GM18867 (cell line): ENCODE measurements around the gene GRM4.

Experiments
- ATAC-seq: cut with Tn5 transposase; IDR thresholded peaks from one replicate; pipeline ENCODE4 v1.9.1; 2021; ENCODE audit warnings: mild to moderate bottlenecking, moderate library complexity; ENCODE audit not compliant: unreplicated experiment

GRM4 gene

DNA sequence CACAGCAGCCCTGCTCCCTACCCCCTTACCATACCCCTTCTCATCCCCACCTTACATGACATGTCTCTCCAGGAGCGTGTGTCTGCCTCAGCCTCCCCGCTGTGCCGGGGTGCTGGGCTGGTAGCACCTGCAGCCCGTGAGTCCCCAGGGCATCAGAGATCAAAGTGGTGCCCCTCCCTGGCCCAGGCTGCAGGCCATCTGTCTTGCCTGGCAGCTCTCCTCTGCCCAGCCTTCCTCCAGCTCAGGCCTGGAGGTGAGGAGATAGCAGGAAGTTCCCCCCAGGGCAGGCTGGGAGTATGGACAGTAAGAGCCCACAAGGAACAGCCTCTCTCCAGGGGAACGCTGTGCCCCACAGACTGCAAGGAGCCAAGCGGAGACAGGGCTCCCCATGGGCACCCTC is 35.3 kb downstream of the GRM4 start:
- no peak for ATAC-seq

DNA sequence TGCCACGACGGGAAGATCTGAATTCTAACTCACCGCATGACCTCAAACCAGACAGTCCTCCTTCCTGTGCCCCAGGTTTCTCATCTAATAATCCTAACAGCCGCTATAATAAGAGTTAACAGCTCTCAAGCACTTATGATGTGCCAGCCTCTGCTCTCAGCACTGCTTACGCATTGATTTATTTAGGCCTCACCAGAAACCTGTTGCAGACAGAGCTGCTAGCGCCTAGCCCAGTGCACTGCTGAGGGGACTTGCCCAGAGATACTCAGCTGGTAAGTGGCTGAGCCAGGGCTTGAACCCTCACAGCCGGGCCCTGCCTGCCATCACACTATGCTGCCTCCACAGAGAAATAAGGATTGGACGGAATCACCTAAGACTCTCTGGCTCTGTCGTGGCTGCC is 37.7 kb downstream of the GRM4 start:
- no peak for ATAC-seq

DNA sequence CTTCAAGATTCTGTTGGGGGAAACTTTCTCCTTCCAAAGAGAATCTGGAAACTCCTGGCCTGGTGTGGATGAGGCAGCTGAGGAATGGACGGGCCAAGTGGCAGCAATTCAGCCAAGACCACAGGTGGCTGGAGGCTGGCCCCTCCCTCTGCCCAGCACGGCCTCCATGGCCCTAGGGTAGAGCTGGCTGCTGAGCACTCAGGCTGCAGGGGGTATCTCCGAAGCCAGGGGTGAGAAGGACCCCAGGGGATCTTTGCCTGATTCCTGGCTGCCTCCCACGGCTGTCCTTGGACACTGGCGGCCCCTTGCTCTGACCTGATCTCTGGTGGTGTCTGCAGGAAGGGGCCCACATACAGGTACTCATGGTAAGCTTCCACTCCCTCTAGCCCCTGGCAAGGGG is 39.0 kb downstream of the GRM4 start:
- no peak for ATAC-seq

DNA sequence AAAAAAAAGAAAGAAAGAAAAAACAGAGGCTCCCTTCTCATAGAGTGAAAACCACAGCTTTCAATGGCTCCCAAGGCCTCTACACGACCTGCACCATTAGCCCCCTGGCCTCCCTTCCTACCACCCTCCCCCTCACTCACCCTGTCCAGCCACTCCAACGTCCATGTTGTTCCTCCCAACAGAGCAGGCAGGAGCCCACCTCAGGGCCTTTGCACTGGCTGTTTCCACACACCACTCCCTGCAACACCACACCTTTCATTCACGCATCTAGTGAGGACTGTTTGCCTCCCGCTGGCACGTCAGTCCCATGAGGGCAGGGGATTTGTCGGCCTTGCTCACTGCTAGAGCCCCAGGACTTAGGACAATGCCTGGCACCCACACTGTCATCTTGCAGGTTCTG is 39.5 kb downstream of the GRM4 start:
- no peak for ATAC-seq

DNA sequence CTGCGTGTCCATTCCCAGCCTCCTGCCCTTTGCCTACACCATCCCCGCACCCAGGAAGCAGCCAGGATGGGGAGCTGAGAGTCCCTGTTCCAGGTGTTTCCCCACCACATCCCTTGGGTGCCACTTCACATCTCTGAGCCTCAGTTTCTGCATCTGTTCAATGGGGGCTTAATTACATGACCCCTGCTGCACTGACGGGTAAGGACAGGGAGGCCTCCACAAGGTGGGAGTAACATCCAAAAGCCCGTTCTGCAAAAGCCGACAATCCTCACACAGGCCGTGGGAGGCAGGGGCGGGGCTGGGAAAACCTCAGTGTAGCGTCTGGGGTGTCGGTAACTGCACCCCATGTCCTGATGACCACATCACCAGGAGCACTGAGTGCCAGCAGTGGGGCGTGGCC is 41.3 kb downstream of the GRM4 start:
- no peak for ATAC-seq

DNA sequence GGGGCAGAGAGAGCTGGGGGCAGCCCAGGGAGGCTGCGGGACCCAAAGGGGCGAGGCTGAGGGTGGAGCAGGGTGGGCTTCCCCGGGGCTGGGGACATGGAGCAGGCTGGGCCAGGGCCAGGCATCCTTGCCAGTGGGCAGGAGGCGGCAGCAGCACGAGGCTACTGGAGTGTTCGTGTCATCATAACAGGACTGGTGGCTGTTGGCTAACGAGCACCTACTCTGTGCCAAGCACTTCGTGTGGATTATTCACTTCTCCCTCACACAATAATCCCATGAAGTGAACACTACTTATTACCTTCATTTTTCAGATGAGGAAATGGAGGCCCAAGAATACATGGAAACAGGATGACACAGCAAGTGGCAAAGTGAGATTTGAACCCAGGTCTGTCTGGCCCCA is 41.7 kb downstream of the GRM4 start:
- no peak for ATAC-seq

DNA sequence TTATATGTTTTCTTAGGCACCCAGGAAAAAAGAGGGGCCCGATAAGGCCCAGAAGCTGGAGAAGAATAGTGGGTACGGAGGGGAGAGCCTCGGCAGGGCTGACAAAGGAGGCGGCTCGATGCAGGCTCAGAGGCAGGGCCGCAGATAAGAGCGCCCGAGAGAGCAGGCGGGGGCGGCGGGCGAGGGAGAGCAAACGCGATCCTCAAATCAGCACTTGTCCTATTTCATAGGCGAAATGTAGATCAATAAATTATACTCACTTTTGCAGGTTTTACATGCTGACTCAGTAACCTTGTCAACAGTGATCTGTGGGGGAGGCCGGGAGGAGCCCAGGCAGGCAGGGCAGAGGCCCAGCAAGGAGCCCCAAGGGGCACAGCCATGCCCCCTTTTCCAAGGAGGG is 42.6 kb downstream of the GRM4 start:
- ATAC-seq = no peak

DNA sequence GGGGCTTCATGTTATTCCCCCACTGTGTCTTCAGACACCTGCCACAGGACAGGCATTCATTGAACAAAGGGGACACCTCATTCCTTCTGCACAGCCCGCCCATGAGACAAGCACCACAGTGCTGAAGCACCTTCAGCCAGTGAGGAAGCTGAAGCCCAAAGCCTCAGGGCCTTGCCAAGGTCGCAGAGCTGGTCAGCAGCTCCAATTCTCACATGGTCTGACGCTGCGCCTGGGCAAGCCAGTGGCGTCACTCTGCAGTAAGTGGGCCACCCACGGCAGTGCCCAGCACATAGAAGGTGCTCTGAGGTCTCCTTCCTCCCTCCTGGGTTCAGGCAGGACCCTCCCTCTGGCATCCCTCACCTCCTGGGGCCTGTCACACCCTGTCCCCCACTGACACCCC is 43.2 kb downstream of the GRM4 start:
- ATAC-seq = no peak

DNA sequence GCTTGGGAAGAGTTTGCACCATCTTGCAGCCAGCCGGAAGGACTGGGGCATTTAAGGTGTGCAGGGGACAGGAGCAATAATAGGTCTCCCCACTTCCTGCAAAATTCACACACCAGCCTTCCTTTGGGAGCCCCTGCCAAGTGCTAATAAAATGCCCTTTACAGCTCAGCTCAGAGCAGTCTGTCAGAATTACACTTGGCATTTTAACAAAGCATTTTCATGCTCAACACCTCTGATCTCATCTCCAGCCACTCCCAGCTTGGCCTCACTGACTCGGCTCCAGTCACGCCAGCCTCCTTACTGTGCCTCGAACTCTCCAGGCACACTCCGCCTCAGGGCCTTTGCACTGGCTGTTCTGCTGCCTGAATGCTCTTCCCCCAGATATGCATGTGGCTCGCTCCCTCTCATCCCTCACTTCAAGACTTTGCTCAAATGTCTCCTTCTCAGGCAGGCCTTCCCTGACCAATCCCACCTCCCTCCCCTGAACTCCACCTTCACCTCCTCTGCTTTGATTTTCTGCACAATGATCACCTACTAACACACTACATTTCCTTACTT is 43.7 kb downstream of the GRM4 start:
- ATAC-seq = no peak

DNA sequence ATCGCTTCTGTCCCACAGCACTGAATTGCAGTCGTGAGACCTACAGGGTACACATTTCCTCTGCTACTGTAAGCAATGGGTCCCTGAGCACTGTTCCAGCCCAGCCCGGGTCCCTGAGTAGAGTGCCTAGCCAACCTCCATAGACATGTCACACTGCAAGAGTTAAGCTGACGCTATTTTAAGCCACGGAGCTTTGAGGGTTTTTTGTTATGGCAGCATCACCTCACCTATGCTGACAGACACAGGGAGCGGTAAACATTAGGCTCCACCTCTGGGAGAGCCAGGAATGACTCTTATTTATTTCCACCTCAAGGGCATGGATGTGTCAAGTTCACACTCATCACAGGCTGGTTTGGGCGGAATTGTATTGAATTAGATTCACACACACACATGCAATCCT is 45.1 kb downstream of the GRM4 start:
- no peak for ATAC-seq

DNA sequence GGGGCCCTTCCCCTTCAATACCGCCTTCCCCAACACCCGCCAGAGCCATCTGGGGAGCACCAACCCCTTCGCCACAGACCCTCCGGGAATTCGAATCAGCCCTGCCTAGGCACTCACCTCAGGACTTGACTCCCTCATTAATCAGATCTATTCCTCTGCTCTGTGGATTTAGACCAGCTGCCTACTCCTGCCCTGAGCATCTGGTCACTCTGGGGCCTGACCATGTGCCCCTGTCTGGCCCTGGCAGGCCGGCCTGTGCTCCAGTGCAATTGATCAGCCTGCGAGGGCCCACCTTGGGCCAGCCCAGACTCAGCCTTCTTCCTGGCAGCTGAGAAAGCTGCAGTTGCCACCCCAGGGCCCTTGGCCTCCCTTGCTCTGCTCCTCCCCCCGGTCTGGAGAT is 46.0 kb downstream of the GRM4 start:
- no peak for ATAC-seq

DNA sequence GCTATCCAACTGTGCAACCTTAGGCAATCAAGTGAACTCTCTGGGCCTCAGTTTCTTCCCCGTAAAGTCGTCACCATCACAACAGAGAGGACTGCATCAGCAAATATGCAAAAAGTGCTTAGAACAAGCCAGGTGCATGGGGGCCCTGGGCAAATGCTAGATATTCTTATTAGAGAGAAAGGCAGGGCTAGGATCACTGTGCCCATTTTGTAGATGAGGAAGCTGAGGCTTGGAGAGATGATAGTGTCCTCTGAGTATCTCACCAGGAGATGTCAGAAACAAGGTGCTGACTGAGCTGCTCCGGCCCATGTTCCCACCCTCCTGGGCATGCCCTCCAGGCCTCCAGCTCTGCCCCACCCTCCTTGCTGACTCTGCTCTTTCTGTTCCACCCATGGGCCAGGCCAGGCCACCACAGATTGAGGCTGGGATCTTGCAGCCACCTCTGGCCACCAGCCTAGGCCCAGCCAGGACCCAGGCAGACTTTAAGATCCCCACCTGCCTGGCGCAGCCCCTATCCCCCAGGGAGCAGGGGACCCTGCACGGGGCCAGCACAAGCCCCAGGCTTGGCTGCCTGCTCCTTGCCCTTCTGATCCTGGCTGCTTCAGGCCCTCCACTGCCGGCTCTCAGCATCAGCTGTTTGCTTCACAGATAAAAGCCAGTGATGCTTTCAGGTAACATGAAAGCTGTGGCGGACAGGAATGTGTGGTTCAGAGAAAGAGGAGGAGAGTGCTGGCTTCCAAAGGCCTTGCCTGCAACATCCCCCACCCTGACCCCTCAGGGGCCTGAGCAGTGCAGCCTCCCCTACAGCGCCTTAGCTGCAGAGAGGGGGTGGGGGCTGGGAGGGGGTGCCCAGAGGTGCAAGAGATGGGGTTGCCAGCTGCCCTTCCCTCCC is 47.6 kb downstream of the GRM4 start:
- no peak for ATAC-seq

DNA sequence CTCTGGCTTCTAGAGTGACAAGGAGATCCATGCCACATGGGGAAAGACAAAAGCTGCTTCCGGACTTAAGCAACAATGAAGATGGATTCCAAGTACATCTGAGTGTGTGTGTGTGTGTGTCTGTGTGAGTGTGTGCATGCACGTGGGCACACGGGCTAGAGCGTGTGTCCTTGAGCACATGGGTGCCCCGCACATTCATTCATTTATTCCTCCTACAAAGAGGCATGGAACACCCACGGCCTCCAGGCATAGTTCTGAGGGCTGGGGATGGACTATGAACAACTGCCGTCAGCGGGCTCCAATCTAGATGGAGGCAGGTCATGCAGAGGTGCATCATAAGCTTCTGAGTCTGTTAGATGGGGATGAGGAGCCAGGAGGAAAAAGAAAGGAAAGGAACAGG is 49.1 kb downstream of the GRM4 start:
- no peak for ATAC-seq

DNA sequence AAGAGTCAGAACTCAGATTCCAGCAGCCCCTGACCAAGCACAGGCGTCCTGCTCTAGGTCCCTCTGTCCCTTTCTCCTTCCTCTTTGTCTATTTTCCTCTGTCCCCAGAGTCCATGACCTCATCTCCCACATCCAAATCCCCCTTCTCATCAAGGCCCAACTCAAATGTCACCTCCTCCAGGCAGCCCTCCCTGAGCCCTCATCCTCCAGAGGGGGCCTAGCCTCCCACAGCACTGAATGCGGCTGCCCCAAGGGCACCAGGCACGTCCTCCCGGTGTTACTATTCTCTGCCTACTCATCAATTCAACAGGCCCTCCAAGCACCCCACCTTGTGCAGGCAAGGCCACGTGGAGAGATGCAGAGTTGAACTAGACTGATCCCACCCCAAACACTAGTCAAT is 49.7 kb downstream of the GRM4 start:
- no peak for ATAC-seq

DNA sequence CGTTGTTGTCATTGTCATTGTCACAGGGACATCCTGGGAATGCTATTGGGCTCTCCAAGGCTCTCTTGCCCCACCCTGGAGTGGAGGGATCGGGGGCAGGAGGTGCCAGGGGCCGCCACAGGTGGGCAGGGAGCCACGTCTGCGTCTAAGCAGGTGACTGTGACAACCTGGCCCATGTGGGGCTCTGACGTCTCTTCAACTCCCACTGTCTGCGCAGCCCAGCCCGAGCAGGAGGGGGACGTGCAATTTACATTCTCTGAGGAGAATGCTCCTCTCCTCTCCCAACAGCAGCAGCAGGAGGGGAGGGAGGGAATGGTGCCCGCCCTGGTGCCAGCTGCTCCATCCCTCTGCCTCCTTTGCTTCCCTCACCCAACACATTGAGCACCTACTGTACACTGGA is 50.1 kb downstream of the GRM4 start:
- no peak for ATAC-seq

DNA sequence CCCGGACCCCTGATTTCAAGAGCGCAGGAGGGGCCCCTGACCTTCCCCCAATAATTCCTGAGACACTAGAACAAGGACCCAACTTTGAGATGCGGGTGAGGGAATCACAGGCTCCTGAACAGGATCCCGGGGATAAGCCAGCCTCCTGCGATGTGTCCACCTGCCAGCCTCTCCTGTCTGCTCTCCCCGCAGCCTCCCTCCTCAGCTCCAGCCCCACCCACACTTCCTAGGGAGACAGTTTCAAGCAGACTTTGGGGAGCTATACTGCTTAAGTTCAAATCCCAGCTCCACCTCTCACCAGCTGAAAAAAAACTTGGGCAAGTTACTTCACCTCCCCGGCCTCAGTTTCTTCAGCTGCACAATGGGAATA is 50.8 kb downstream of the GRM4 start:
- ATAC-seq = no peak

DNA sequence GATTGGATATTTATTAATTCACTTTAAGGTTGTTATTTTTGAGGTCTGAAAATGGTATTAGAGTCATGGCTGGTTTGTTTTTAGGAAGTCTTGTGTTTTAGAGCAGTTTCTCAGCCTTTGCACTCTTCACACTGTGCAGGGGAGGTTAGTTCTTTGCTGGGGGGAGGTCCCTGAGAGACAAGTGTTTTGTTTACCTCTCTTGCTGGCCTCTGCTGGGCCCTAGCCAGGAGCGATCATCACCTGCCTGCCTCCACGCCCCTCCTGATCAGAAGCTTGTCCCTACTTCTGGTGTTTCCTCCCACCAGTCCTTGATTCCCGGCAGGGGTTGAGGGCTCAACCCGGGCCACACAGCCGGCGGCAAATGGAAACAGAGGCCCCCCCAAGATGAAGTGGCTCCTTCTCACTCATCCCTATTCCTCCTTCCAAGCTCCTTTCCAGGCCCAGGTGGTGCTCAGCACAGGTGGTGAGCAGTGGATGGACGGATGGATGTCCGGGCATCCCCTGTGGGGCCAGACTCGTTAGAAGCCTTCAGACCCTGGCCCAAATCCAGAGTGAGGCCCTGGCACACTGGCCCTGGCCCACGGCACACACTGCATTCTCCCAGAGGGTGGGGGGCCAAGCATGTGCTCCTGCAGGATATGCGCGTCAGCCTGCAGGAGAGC is 51.3 kb downstream of the GRM4 start:
- no peak for ATAC-seq

DNA sequence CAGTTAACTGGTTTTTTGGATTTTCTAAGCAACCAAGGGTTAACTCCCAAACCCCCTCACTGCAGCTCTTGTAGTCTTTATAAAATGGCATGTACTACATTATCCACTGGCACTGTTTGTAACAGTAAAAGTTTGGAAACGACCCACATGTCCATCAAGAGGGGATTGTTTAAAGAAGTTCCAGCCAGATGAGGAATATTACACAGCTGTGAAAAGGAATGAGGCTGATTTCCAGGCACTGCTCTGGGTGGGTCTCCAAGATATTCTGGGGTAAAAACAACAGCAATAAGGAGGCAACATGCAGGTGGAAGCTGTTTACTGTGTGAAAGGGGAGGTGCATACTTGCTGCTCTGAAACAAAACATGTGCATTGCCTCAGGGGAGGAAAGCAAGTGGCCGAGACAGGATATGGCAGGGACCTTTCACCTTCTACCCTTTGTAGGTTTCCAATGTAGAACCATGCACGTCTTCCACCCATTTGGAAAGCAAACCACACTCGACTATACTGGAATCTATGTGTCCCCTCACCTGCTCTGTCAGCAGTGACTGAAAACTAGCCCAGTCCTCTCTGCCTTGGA is 51.9 kb downstream of the GRM4 start:
- ATAC-seq = no peak

DNA sequence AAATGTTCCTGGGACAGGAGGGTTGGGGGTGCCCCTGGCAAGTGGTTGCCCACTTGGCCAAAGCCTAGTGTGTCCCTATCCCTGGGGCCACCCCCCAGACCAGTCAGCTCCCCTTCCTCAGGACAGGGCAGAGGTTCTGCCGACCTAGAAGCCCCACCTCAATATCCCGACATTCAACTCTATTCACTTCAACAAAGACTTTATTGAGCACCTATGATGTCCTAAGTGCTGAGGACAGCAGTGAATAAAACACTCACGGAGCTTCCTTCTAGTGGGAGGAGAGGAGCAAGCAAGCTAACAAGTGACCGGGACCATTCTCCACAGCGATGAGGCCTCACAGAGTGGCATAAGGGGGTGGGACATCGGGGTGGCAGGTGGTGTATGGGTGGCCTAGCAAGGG is 52.7 kb downstream of the GRM4 start:
- no peak for ATAC-seq

DNA sequence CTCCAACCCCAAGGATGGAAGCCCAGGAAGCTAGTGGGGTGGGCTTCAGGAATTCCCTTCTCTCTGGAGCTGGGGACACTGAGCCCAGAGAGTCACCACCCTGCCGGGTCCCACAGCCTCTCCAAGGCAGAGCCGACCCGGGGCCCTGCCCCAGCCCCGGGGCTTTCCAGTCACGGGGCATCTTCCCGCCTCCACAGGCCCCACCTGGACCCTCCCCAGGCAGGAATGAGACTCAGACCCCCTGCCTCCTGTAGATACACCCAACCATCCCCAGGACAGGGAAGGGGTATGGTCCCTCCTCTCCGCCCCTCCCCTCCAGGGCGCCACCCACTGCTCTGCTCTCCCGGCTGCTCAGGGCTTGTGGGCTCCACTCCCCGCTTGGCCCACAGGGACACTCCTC is 53.3 kb downstream of the GRM4 start:
- no peak for ATAC-seq

DNA sequence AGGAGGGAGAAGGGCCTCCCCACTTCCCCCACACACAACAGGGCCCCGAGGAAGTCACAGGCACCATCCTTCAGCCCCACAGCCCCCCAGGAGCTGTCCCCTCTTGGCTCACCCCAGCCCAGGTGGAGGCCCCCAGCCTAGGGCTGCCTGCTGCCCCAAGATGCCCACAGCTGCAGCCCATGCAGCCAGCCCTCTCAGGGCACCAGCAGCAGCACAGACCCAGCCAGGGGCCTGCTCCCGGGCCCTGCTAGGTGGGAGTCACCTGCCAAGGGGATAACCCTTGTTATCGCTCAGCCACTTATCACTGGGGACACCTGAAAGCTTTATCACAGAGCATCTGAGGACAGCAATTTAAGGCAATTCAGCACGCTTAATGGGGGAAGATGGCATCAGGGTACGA is 55.0 kb downstream of the GRM4 start:
- no peak for ATAC-seq

DNA sequence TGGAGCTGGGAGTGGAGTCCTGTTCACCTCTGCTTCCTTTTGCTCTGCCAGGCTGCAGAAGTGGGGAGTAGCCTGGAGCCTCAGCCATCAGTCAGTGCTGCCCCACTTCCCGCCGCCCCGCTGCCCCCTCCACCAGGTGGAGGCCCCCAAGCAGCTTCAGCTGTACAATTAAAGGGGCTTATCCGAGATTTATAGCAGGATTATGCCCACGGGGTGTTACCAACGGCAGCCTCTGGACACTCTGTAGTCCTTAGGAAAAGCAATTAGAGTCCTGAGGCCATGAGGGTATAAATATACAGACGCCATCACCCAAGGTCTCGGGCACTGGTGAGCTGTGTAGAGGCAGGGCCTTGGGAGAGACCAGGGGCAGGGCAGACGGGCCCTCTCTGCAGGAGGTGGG is 55.4 kb downstream of the GRM4 start:
- ATAC-seq = no peak
